Lung (tissue), 12 donors: ENCODE measurements around the gene CLEC2L. TPM values are rescaled to one million over a fixed set of nuclear protein-coding genes. Genes with fewer than 3 reads are reported as not detected.

Experiments used
- ATAC-seq: fragments of 200-7000 bp; cut with Tn5 transposase; one replicate; pipeline ENCODE4 v1.9.1; 2020; ENCODE audit warnings: moderate number of reproducible peaks; ENCODE audit not compliant: insufficient read depth, low FRiP score
- DNase-seq, 3 donors: peaks; one replicate each; pipeline ENCODE4 v3.0.0-alpha.2; 2013 to 2017
- H3K27ac ChIP-seq, 2 donors: one replicate each; pipeline ENCODE4 v1.5.1; 2013; ENCODE audit warnings: mild to moderate bottlenecking in 2 of 2, moderate library complexity in 2 of 2, control low read depth in 1 of 2, inconsistent platforms in 1 of 2, low read depth in 1 of 2, low read length in 1 of 2
- H3K27me3 ChIP-seq, 3 donors: one replicate each; pipeline ENCODE4 v1.5.1; 2013; ENCODE audit warnings: low read length in 2 of 3; ENCODE audit not compliant: control insufficient read depth in 3 of 3, insufficient read depth in 3 of 3
- H3K36me3 ChIP-seq, 4 donors: one replicate each; pipeline ENCODE4 v1.5.1; 2013; ENCODE audit warnings: low read length in 4 of 4, mild to moderate bottlenecking in 1 of 4, moderate library complexity in 1 of 4; ENCODE audit not compliant: control insufficient read depth in 4 of 4, insufficient read depth in 4 of 4
- H3K4me1 ChIP-seq, 5 donors: one replicate each; pipeline ENCODE4 v1.5.1; 2013; ENCODE audit warnings: low read length in 5 of 5, mild to moderate bottlenecking in 2 of 5, moderate library complexity in 1 of 5; ENCODE audit not compliant: control insufficient read depth in 5 of 5, insufficient read depth in 5 of 5
- H3K4me3 ChIP-seq: one replicate; pipeline ENCODE4 v1.5.1; 2013; ENCODE audit warnings: mild to moderate bottlenecking, control low read depth, moderate library complexity
- H3K9ac ChIP-seq, 2 donors: one replicate each; pipeline ENCODE4 v1.5.1; 2013; ENCODE audit warnings: low read length in 2 of 2, control low read depth in 1 of 2; ENCODE audit not compliant: insufficient read depth in 1 of 2
- H3K9me3 ChIP-seq, 4 donors: one replicate each; pipeline ENCODE4 v1.5.1; 2013; ENCODE audit warnings: low read length in 3 of 4, mild to moderate bottlenecking in 1 of 4, moderate library complexity in 1 of 4; ENCODE audit not compliant: control insufficient read depth in 4 of 4, insufficient read depth in 3 of 4
- CTCF ChIP-seq: IDR thresholded peaks from 2 replicates; pipeline ENCODE4 v1.5.1; 2012; ENCODE audit warnings: mild to moderate bottlenecking; ENCODE audit errors: control extremely low read depth, extremely low read depth
- WGBS, 2 donors: extraction: QIAGEN DNeasy Blood & Tissue Kit; methylation state at CpG; one replicate each; pipeline ENCODE4 v1.1.7; 2013; 5-methylcytosine and 5-hydroxymethylcytosine counted together
- polyA plus RNA-seq, 2 donors: library from polyadenylated mRNA; stranded (reverse); fragments of 200-250 nt; gene quantifications; one replicate each; pipeline ENCODE4 v1.2.1, GENCODE V29; 2013
- total RNA-seq, 2 donors: library from RNA; depleted of rRNA in 1 of 2; stranded (reverse); fragments of >200 nt in 1 of 2; gene quantifications; one replicate each; pipeline ENCODE4 v1.2.1, GENCODE V29; 2014 to 2021
- donor health status: control.
- donor health status: control.
- donor health status: Bipolar disorder and iron deficiency.
- donor health status: healthy.
- donor health status: DM: yes; HTN: yes; CAD: no.

Gene CLEC2L
- total and polyA plus RNA-seq, 4 donors, result 0.03 TPM; not detected in 3

GRCh38 chr7:139490130-139490529 lies 33.4 kb upstream of the CLEC2L start:
- no peak overlapping the region for H3K4me3 ChIP-seq
- peak; percentile 76 for ATAC-seq
- no peak for TF ChIP-seq CTCF
- H3K27me3 ChIP-seq, result peaks cover 0 to 15% (median 11%) of the 10 kb centered on the region in 3 donors
- 59 to 84% methylated on average over 5 of the region's 5 CpGs for WGBS, 2 donors
- H3K4me1 ChIP-seq, result no peaks in the 10 kb centered on the region
- peak in 1 of 3 donors; percentile 28 for DNase-seq
- H3K36me3 ChIP-seq, result no peaks in the 10 kb centered on the region
- no peak overlapping the region for H3K27ac ChIP-seq
- no peak overlapping the region for H3K9ac ChIP-seq
- peaks cover 0 to 14% (median 8%) of the 10 kb centered on the region in 4 donors for H3K9me3 ChIP-seq

DNA sequence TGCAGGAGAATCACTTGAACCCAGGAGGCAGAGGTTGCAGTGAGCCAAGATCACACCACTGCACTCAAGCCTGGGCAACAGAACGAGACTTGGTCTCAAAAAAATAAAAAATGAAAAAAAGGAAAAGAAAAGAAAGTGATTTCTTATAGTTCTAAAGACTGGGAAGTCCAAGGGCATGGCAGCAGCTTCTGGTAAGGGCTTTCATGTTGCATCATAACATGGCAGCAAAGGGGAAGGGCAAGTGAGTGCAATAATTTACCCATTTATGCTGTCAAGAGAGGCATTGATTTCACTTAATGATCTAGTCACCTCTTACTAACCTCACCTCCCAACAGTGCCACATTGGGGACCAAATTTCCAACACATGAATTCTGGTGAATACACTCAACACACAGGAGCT lies 31.2 kb upstream of the CLEC2L start:
- no peak for TF ChIP-seq CTCF
- WGBS, 2 donors, result 82 to 91% methylated on average over 1 of the region's 1 CpG
- H3K27me3 ChIP-seq, result peaks cover 0 to 4% (median 3%) of the 10 kb centered on the region in 3 donors
- no peak overlapping the region for H3K9ac ChIP-seq
- no peak overlapping the region for H3K4me3 ChIP-seq
- no peaks in the 10 kb centered on the region for H3K4me1 ChIP-seq
- no peaks in the 10 kb centered on the region for H3K36me3 ChIP-seq
- ATAC-seq (no peak), DNase-seq (no peak)
- H3K27ac ChIP-seq, result no peak overlapping the region
- peaks cover 0 to 14% (median 8%) of the 10 kb centered on the region in 4 donors for H3K9me3 ChIP-seq

DNA sequence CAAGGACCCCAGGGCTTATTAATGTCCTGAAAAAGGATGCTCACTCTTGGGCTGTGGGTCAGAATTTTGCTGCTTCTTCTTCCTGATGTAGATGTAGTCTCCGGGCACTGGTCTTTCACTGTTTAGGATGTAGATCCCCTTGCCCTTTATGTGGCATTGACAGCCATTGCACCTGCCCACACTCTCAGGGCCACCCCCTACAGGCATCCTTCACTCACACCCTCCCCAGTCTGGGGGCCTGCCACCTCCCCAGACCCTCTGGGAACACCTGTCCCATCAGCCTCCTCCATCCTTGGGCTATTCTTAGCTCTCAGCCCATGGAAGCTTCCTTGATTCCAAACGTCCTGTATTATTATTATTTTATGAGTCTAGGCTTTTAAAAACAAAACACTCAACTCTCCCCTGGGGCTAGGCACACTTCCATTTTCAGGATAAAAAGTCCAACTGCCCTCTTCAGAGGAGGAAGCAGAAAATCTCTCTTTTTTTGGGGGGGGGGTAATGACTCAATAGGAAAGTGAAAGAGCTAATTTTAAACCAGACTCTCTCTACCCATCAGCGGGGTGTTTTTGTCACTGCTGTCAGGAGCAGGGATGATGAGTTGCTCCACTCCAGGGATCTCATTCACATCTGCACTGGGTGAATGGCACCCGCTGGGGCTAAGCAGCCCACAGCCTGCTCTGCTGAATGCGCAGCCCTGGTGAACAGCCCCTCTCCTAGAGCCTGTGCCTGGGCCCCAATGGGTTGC lies 28.5 kb upstream of the CLEC2L start:
- Histone ChIP-seq H3K9ac (no peak overlapping the region), H3K27me3 (peaks cover 0 to 7% (median under 1%) of the 10 kb centered on the region in 3 donors), H3K9me3 (peaks cover 0 to 14% (median 8%) of the 10 kb centered on the region in 4 donors), H3K36me3 (no peaks in the 10 kb centered on the region), H3K4me1 (no peaks in the 10 kb centered on the region), H3K27ac (no peak overlapping the region), H3K4me3 (no peak overlapping the region)
- no peak for TF ChIP-seq CTCF
- ATAC-seq, result no peak
- no peak for DNase-seq
- WGBS, 2 donors, result 59 to 63% methylated on average over 5 of the region's 5 CpGs
